T-helper 2 cell (primary cell): ENCODE data around the gene LRRC10B.

ENCODE experiments used
- DNase-seq, 5 experiments: peaks; one replicate each; pipeline versions ENCODE4 v3.0.0 to v3.0.0-alpha.2; 2012 to 2022

The LRRC10B gene

DNA sequence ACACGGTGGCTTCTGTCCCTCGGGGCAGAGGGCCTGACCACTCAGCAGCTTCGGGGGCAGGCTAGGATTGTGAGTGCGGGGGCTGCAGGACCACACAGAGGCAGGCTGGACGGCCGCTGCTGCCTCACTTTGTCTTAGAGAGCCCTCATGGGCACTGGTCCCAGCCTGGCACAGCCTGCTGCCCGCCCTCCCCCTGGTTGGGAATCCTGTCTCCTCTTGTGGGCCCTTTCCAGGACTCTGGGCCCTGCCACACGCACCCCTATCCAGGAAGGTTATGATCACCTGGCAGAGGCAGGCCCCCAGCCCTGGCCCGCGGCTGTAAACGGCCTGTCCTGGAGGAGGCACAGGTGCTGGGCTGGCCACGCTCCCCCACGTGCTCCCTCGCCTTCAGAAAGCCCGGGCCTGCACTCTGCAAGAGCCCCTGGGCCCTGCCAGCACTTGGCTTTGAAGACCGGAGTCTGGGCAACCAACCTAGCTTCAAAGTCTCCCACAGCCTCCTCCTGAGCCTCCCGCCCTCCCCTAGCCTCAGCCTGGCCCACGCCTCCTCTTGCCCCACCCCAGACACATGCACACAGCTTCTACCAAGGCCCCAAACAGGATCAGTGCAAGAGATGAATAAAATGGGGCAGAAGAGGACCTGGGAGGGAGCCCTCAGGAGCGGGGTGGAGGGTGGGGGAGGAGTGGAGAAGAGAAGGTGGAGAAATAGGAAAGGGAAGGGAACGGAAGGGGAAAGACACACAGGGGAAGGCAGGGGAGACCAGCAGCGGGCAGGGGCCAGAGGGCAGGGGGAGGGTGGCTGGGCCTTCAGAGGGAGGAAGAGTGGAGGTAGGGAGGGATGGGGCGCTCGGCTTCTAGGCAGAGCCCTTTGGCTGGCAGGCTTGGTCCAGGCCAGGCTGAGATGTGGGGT lies 41.4 kb downstream of the LRRC10B start:
- no peak for DNase-seq

DNA sequence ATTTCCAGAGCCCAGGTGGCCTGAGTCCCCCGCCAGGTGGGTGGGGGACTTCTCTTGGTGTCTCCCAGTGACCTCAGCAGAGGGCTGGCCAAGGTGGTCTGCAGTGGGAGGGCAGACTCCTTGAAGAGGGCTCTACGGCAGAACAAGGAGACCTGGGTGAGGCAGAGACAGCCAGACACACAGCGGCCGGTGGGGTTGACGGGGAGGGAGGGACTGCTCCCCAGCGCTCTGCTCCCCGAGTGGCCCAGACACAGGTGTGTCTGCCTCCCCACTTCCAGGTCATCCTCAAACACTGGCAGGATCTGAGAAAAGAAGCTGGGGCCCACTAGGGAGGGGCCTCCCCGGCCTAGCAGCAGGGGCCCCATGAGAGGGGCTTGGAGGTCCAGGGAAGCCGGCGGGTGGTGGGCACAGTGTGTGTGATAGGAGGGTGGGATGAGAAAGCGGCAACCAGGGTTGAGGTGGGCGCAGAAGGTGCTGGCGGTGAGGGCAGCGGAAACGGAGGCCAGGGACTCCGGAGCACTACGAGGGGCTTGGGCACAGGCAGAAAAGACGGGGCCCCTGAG lies 42.2 kb downstream of the LRRC10B start:
- DNase-seq = no peak

DNA sequence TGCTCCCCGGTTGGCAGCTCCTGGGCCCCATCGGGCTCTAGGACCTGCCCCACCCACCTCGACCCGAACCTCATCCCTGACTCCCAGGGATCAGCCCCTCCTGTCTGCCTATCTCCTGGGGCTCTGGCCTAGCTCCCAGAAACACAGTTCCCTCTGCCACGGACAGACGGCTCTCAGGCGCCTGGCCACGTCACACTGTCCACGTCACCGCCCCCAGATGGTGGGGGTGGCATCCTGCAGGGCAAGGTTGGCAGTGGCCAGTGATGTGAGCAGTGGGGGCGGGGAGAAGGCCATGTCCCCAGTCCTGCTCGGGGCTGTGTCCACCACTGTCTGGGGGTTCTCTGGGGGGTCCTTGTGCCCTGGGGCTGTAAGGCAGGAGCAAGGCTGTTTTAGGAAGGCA lies 43.1 kb downstream of the LRRC10B start:
- DNase-seq = no peak

DNA sequence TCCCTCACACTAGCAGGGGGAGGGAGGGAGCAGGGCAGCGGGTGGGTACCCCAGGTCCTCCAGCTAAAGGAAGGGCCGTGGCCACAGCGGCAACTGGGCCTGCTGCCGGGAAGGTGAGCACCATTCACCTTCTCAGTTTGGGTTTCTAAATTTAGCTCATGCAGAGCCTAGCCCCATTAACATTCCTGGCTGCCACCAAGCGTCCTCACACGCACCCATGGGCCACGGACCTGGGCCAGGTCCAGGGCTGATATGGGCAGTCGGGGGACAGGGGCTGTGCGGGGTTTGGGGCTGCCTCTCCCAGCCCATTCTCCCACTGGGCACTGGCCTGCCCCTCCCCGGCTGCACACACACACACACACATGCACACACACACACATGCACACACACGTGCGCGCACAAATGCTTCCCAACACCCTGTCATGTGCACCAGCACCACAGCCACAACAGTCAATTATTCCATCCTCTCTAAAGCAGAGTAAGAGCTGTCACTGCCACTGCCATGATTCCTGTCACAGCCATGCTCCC lies 43.6 kb downstream of the LRRC10B start:
- DNase-seq = no peak

DNA sequence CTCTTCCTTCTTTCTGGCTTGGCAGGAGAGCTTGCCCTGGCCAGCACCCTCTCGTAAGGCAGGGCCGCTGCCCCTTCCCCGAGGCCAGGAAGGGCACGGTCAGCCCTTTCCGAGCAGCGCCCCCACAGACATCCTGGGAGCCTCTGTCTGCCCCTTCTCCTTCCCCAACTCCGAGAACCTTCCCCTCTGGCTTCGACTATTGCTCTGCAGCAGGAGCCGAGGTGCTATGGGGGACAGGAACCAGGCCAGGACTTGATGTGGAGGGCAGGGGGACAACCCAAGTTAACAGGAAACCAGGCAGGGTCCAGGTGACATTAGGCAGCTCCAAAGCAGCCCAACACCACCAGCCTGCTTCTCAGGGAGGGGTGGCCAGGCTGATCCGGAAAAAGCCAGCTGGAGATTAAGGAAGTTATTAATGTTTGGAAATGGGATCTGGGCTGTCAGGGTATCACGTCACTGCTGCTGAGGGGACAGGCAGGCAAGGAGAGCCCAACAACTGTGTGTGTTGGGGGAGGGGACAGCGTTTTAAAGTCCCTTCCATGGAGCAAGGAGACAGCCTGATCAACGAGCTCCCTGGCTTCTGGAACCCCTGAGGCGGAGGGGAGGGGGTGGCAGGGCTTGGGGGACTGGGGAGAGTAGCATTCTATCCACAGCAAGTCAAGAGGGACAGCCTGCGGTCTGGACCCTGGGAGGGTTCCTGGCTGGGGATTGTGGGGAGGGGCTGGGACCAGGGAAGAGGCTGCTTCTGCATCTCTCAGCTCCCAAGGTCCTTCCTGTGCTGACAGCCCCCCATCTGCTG lies 45.0 kb downstream of the LRRC10B start:
- DNase-seq = no peak

DNA sequence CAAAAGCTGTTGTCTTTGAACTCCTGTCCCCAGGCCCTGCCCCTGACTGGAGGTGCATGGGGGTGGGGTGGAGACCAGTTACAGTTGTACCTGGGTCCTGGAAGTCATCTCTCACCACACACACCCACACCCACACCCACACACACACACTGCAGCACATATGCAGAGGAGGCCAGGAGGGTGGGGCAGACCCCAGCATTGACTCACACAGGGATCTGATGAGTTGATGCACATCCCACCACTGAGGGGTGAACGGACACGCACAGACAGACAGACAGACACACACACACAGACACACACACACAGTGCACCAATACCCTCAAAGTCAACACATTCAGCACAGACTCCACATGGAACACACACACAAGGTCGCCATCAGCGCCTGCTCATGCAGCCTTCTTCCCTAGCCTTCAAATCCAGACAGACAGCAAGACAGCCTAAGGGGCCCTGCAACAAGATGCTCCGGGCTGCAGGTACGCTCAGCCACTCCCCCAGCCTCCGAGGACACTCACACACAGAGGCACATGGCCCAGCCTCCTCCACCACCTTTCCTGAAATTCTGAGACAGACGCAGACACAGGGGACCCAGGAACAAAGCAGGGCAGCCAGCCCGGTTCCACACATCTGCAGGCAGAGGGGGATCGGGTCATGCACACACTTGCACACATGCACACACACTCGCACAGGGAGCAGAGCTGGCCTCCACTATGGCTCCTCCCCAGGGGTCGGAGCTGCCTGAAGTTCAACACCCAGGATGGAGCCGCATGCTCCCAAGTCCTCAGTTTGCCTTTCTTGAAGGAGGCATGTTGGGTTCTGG lies 45.8 kb downstream of the LRRC10B start:
- no peak for DNase-seq

DNA sequence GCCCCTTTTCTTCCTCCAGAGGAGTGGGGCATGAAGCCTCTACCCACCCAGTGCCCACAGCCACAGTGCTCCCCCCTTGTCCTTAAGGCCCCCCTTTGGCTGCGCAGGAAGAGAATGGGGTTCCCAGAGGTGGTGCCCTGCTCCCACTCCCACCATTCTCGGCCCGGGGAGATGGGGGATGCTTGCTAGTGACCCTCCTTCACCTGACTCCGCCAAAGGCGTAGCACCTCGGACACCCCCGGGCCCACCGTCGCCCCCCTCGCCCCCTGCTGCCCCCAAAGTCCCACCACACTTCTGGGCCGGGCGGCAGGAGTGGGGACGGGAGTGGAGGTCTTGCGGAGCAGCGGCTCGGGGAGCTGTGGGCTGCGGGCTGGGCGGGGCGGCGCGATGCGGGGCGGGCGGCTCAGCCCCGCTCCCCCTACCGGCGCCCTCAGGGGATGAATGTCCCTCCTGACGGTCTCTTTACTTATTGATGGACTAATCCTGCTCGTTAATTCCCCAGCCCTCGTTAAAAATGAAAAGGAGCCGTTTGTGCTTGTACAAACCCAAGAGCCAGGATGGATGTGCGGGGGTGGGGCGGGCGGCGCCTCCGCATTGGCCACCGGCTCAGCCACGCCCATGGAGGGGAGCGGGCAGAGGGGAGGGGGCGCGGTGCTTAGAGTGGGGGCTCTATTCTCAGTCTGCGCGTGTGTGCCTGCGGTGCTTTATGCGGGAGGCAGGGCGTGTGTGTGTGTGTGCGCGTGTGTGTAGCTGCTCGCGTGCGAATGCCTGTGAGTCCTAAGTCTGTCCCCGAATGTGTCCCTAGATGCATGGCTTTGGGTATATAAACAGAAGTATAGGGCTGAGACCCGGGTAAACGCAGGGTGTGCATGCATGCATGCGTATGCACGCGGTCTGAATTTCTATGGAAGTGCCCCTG lies 46.8 kb downstream of the LRRC10B start:
- no peak for DNase-seq

DNA sequence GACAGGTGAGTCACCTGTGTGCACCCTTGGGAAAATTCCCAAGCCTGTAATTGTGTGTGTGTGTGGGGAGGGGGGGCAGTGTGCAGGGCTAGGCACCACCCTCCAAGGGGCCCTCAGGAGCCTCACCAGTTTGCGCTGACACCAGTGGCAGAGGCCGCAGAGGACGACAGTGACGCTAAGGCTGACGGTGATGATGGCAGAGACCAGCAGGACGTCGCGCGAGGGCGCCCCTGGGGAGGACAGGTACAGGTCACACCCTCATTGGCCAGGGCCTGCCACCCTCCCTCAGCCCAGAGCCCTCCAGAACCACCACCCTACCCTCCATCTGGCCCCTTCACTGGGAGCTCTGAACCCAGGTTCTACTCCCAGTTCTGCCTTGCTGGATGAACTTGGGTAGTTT lies 47.4 kb downstream of the LRRC10B start:
- DNase-seq = no peak

DNA sequence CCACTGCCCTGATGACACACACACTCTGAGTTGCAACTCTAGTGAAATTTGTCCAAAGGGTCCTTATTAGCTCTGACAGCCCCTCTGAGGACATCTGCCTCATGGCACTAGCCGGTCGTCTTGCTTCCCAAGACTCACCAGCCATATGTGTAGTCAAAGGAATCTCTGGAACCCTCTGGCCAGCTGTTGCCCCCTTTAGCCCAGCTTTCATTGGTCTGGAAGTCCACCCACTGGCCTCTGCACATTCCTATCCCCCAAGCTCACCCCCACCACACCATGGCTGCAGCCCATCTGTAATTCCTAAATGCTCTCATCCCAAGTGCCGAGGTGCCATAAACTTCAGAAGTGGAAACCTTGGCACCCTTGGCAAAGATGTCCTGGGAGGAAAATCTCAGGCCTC lies 48.1 kb downstream of the LRRC10B start:
- DNase-seq = no peak
